Stimulated activated CD4-positive, alpha-beta T cell treated with anti-CD3 and anti-CD28 coated beads, Interleukin-12 subunit alpha, Interleukin-12 subunit beta, amount 100 ng/mL, for 24 hours (primary cell): ENCODE measurements around the gene AMTN.

ENCODE experiments used
- DNase-seq, 2 experiments: peaks; one replicate each; pipeline ENCODE4 v3.0.0-alpha.2; 2020; ENCODE audit warnings: low read depth in 2 of 2

AMTN gene

DNA sequence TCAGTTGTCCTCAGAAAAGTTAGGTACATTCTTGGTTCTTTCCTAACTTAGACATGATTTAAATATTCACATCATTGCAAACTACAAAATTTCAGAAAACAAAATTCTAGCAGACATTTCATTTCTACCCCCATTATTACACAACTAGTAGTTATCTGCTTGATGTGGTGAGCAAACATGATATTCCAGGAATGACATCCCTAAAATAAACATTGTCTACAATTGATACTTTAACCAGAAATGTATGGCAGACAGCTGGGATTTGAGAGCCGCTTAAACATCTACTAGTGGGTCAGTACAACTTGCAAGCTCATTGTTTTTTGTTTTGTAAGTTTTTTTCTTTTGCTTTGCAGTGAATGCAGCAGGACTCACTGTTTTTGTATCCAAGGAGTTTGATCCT, 41.6 kb downstream of the AMTN start:
- DNase-seq: no peak

DNA sequence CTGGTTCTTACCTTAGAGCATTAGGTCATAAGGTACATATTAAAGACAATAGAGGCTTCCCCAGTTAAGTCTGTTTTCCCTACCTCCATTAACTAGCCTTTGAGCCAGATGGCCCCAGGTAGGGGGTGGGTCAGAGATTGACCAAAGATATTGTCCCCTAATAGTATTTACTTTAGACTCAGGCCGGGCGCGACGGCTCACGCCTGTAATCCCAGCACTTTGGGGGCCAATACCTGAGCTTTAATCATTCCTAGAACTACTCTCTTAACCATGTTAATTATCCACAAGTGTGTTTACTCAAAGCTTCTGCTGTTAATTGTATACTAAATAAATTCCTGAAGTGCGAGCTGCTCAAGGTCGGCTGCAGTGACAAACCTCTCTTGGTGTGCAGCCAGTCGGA, 45.7 kb downstream of the AMTN start:
- DNase-seq: no peak

DNA sequence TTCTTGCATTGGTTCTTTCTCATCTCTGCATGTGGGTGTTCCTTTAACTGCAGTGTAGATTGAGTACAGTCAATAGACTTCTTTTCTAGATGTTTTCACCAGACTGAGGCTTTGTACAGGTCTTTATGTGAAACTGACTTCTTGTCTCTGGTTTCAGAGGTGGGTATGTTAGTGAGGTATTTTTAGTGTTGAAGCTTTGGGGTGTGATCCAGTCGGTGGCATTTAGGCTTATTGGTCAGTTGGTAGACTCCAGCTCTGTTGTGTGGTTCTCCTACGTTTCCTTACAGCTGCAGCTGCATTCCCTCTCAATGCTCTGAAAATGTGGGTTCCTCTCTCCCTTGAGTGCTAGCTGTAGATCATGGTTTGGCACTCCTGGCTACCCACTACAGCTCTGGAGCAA, 52.4 kb downstream of the AMTN start:
- no peak for DNase-seq

DNA sequence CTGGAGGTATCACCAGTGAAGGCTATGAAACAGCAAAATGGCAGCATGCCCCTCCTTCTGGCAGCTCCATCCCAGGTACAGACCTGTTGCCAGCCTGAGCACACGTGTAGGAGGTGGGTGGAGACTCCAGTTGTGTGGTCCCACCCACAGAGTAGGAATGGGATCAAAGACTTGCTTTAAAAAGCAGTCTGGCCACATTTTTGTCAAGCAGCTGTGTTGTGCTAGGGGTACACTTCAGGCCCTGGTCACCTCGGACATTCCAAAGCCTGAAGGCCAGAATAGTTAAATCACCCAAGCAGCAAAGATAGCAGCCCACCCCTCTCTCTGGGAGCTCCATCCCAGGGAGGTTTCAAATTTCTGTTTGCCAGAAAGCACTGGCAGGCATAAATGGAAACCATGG, 53.4 kb downstream of the AMTN start:
- DNase-seq: no peak

DNA sequence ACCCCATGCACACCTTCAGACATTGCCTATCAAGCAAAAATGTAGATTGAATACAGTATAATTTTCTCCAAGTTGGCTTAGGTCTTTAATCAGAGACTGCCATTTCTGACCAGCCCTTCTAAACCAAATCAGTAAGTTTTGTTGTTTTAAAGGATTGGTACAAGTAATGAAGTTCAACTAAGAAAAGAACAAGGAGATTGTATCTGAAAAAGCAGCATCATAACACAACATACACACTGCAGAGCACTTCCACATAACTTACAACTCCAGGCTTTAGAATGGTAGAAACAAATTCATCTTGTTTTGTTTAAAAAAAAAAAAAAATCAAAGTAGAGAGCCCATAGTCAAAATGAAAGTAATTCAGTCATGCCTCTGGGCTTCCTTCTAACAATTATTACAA, 57.6 kb downstream of the AMTN start:
- DNase-seq: no peak

DNA sequence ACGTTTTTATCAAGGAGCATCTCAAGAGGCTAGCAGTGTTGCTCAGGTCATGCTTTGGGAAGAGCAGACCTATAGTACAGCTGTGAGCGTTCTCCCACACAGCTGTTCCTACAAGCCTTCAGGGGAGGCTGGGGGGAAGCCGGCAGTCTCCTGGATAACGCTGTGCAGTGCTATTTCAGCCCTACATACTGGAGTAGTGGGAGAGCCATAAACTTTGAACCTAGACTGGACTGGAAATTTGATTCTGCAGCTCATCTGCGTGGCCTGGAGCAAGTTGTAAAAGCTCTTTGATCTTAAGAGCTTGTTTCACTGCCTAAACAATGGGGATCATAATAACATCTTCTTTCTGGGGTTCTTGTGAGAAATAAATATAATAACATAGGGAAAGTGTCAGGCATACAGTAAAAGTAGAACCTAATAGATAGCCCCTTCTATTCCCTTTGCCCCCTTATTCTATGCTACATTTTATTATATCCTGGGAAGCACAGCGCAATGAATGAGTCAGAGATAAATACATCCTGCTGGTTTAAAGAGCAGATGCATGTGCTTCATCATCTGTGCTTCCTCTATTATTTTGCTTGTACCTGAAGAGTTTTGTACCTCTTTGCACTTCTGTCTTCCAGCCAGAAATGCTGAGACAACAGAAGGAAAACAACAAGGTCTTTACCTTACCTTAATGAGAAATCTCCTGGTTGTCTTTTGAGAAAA, 59.0 kb downstream of the AMTN start:
- no peak for DNase-seq

DNA sequence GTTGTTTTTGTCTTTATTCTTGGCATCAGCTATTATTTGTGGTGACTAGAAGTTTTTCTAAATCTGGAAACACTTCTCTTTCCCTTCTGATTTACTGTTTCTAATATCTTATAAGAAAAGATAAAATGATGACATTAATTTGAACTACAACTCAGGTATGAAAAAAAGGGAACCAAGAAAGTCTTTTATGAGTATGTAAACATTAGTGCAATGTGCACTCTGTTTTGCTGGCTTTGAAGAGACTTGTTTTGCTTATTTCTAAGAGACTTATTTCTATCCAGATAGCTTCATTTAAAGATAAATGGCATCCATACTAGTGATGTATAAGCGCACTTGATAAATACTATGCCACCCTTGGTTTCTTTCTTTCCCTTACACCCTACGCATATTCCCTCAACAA, 63.6 kb downstream of the AMTN start:
- DNase-seq: no peak
